DOHH2 (cell line): Measurements from ENCODE around the gene NFIA.

ENCODE experiments used
- EZH2phosphoT487 ChIP-seq: fragments of 200-600 bp; sonication (generic); IDR thresholded peaks from 2 replicates; pipeline ENCODE4 v1.6.1; 2017; ENCODE audit warnings: borderline replicate concordance, mild to moderate bottlenecking, antibody characterized with exemption, low read length, moderate library complexity, mixed read lengths
- TF ChIP-seq, protein P1 (sequence below): fragments of 200-600 bp; sonication (generic); IDR thresholded peaks from one replicate; pipeline ENCODE4 v1.5.1; 2014; ENCODE audit warnings: antibody characterized with exemption, mild to moderate bottlenecking, low read depth, low read length; ENCODE audit not compliant: poor library complexity, severe bottlenecking

DNA sequence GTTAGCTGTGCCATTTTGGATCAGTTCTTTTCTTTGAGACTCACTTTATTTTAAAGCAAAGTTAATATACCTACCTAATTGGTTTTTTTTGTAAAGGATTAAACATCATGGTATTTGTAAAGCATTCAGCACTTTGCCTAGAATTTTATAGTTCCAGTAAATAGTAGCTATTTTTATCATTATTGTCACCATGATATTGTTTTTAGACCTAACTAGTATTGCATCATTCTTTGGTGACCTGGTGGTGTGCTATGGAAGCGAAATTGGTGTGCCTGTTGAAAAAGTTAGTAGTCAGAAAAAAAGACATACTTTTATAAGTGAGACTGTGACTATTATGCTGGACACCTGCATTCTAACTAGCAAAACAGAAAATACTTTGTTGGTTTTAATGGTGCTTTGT lies 81.0 kb downstream of the NFIA start:
- TF ChIP-seq, protein P1, sequence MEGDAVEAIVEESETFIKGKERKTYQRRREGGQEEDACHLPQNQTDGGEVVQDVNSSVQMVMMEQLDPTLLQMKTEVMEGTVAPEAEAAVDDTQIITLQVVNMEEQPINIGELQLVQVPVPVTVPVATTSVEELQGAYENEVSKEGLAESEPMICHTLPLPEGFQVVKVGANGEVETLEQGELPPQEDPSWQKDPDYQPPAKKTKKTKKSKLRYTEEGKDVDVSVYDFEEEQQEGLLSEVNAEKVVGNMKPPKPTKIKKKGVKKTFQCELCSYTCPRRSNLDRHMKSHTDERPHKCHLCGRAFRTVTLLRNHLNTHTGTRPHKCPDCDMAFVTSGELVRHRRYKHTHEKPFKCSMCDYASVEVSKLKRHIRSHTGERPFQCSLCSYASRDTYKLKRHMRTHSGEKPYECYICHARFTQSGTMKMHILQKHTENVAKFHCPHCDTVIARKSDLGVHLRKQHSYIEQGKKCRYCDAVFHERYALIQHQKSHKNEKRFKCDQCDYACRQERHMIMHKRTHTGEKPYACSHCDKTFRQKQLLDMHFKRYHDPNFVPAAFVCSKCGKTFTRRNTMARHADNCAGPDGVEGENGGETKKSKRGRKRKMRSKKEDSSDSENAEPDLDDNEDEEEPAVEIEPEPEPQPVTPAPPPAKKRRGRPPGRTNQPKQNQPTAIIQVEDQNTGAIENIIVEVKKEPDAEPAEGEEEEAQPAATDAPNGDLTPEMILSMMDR: no peak
- no peak for TF ChIP-seq EZH2phosphoT487
